ENCODE results near the gene TUBGCP6.

- TF ChIP-seq CTCF (IDR thresholded peaks at IDR 0.05) (peak; percentile 9 to 74 (median 54)), POLR2A (IDR thresholded peaks at IDR 0.05) (no peak)
Observed at GRCh38 chr22:50276143-50276542, 31.3 kb upstream of the TUBGCP6 start.

Measured in transverse colon (tissue), 3 donors.